ENCODE results near the gene MARCKS.

MARCKS gene

DNA sequence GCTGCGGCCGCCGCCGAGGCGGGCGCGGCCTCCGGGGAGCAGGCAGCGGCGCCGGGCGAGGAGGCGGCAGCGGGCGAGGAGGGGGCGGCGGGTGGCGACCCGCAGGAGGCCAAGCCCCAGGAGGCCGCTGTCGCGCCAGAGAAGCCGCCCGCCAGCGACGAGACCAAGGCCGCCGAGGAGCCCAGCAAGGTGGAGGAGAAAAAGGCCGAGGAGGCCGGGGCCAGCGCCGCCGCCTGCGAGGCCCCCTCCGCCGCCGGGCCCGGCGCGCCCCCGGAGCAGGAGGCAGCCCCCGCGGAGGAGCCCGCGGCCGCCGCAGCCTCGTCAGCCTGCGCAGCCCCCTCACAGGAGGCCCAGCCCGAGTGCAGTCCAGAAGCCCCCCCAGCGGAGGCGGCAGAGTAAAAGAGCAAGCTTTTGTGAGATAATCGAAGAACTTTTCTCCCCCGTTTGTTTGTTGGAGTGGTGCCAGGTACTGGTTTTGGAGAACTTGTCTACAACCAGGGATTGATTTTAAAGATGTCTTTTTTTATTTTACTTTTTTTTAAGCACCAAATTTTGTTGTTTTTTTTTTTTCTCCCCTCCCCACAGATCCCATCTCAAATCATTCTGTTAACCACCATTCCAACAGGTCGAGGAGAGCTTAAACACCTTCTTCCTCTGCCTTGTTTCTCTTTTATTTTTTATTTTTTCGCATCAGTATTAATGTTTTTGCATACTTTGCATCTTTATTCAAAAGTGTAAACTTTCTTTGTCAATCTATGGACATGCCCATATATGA lies 3.2 kb downstream of the MARCKS start:
- no peak for TF ChIP-seq CTCF (IDR thresholded peaks at IDR 0.05)

GRCh38 chr6:113862112-113862511 lies 5.0 kb downstream of the MARCKS start:
- no peak for TF ChIP-seq CTCF (IDR thresholded peaks at IDR 0.05)

- TF ChIP-seq CTCF (IDR thresholded peaks at IDR 0.05) = no peak
Measured at GRCh38 chr6:113870917-113871316, 13.8 kb downstream of the MARCKS start.

DNA sequence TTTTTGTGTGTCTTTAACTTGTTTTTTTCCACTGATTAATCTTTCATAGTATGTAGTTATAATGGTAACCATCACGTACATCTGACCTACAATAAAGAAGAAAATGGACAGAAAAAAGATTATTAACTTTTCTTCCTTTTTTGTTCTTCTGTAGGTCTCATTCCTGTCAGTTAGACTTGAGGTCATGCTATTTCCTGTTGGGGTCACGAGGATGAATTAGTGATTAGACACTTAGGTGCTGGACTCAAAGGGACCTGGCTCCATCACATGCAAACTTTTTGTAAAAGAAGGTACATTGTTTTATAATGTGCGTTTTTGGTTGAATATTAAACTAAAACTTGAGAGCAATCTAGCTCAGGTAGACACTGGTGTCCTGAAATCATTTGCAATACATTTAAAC lies 14.8 kb downstream of the MARCKS start:
- TF ChIP-seq CTCF (IDR thresholded peaks at IDR 0.05) = no peak

DNA sequence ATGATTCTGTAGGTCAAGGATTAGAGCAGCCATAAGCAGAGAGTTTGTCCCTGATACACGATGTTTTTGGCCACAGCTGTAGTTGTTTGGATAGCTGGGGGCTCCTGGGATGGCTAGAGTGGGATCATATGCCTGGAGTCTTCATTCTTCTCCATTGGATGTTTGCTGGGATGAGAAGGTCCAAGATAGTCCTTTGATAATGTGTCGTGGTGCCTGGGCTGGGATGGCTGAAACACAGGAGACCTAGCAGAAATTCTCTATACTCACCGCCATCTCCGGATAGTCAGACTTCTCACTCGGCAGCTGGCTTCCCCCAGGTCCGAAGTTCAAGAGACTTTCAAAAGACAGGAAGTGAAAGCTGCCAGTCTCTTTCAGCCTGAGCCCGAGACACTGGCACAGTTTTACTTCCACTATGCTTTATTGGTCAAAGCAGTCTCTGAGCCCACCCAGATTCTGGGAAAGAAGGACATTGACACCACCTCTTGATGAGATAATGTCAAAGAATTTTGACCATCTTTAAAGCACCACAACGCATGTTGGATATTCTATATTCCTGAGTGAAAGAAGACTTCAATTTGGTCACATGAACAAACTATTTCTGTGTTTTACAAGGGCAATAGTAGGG lies 16.0 kb downstream of the MARCKS start:
- TF ChIP-seq CTCF (IDR thresholded peaks at IDR 0.05) = no peak

DNA sequence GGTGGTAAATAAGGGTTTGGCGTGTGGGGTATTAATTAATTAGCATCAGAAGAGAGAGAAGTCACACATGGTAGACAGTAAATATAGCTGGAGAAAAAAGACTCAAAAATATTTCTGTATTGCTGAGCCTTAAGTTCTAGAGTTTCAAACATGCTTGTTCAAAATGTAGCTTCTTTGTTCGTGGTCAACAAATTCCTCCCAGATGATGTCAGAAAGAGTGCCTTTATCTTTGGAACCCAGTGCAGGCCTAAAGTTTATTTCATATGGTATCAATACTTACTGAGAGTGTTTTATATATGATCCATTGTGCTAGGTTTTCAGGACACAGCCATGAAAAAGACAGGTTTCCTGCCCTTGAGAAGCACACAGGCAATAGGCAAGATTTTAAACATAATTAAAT lies 18.3 kb downstream of the MARCKS start:
- TF ChIP-seq CTCF (IDR thresholded peaks at IDR 0.05) = no peak

DNA sequence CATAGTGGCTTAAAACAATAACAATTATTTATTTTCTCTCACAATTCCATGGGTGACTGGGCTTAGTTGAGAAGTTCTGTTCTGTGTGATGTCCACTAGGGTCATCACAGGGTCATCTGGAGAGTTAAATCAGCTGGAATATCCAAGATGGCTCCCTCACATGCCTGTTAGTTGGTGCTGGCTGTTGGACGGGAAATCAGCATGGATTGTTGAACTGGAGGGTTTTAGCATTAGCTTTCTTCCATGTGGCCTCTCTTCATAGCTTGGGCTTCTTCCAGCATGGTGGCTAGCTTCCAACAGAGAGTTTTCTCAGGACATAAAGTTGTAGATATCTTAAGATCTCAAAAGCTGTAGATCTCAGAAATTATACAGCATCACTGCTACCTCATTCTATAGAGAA lies 19.6 kb downstream of the MARCKS start:
- TF ChIP-seq CTCF (IDR thresholded peaks at IDR 0.05) = no peak

Data from LNCAP (cell line).